Dermis blood vessel endothelial cell (primary cell): Measurements from ENCODE around the gene CHN1. TPM values are rescaled to one million over a fixed set of nuclear protein-coding genes. Genes with fewer than 3 reads are reported as not detected.

Experiments
- DNase-seq: peaks from one replicate; pipeline ENCODE4 v3.0.0; 2010
- total RNA-seq: library from RNA; depleted of rRNA; stranded (reverse); fragments of >200 nt; gene quantifications from 2 replicates; pipeline ENCODE4 v1.2.3, GENCODE V29; 2014

Gene CHN1
- total RNA-seq, 1 donor from 2014 or later = 18.5 TPM

- no peak for DNase-seq
Measured at GRCh38 chr2:174863183-174863582, 142.0 kb downstream of the CHN1 start.

- peak; percentile 3 for DNase-seq
Measured at GRCh38 chr2:174859563-174860169, 145.5 kb downstream of the CHN1 start.

GRCh38 chr2:174858745-174859144, 146.4 kb downstream of the CHN1 start:
- DNase-seq = no peak

- DNase-seq = no peak
Measured at GRCh38 chr2:174856447-174856846, 148.7 kb downstream of the CHN1 start.

GRCh38 chr2:174846941-174847938, 157.9 kb downstream of the CHN1 start:
- DNase-seq = peak; percentile 19

GRCh38 chr2:174846218-174846617, 159.0 kb downstream of the CHN1 start:
- DNase-seq = no peak

- DNase-seq = no peak
Measured at GRCh38 chr2:174844295-174844708, 160.9 kb downstream of the CHN1 start.

- DNase-seq = no peak
Measured at GRCh38 chr2:174842496-174842895, 162.7 kb downstream of the CHN1 start.

GRCh38 chr2:174841936-174842335, 163.2 kb downstream of the CHN1 start:
- DNase-seq = no peak

- DNase-seq = no peak
Measured at GRCh38 chr2:174841350-174841749, 163.8 kb downstream of the CHN1 start.

- DNase-seq = no peak
Measured at GRCh38 chr2:174840436-174840835, 164.7 kb downstream of the CHN1 start.

- DNase-seq = no peak
Measured at GRCh38 chr2:174839662-174840061, 165.5 kb downstream of the CHN1 start.

- no peak for DNase-seq
Measured at GRCh38 chr2:174836995-174837390, 168.2 kb downstream of the CHN1 start.

- peak; percentile 85 for DNase-seq
Measured at GRCh38 chr2:174836377-174836994, 168.7 kb downstream of the CHN1 start.

GRCh38 chr2:174835797-174836255, 169.4 kb downstream of the CHN1 start:
- no peak for DNase-seq

GRCh38 chr2:174833737-174834136, 171.4 kb downstream of the CHN1 start:
- DNase-seq = no peak

GRCh38 chr2:174830561-174830960, 174.6 kb downstream of the CHN1 start:
- no peak for DNase-seq

GRCh38 chr2:174829550-174829949, 175.6 kb downstream of the CHN1 start:
- no peak for DNase-seq

- DNase-seq = peak; percentile 76
Measured at GRCh38 chr2:174827371-174828369, 177.5 kb downstream of the CHN1 start.

- peak; percentile 43 for DNase-seq
Measured at GRCh38 chr2:174826051-174826450, 179.1 kb downstream of the CHN1 start.

GRCh38 chr2:174824068-174824467, 181.1 kb downstream of the CHN1 start:
- DNase-seq = no peak

- no peak for DNase-seq
Measured at GRCh38 chr2:174821628-174822027, 183.6 kb downstream of the CHN1 start.
